HEK293 (cell line): ENCODE measurements around the gene NAT16.

ENCODE experiments used
- FEZF1 ChIP-seq: fragments of 450-650 bp; formaldehyde crosslinking; IDR thresholded peaks from 2 replicates; pipeline ENCODE4 v1.5.1; 2016; ENCODE audit warnings: missing biosample characterization, missing genetic modification characterization
- INSM2 ChIP-seq: fragments of 450-650 bp; formaldehyde crosslinking; IDR thresholded peaks from 2 replicates; pipeline ENCODE4 v1.5.1; 2016; ENCODE audit warnings: missing biosample characterization, missing genetic modification characterization
- SETDB1 ChIP-seq: IDR thresholded peaks from one replicate; pipeline ENCODE4 v1.6.1; 2017; ENCODE audit warnings: mild to moderate bottlenecking, low read length, moderate library complexity, mixed read lengths; ENCODE audit not compliant: insufficient read length
- ZBTB21 ChIP-seq: fragments of 450-650 bp; formaldehyde crosslinking; IDR thresholded peaks from 2 replicates; pipeline ENCODE4 v1.5.1; 2017; ENCODE audit warnings: missing biosample characterization, missing genetic modification characterization
- ZBTB6 ChIP-seq: fragments of 450-650 bp; formaldehyde crosslinking; IDR thresholded peaks from 2 replicates; pipeline ENCODE4 v1.5.1; 2017; ENCODE audit warnings: missing biosample characterization, missing genetic modification characterization
- ZNF132 ChIP-seq: fragments of 450-650 bp; formaldehyde crosslinking; IDR thresholded peaks from 2 replicates; pipeline ENCODE4 v1.5.1; 2017; ENCODE audit warnings: missing biosample characterization, missing genetic modification characterization, borderline replicate concordance
- ZNF19 ChIP-seq: fragments of 450-650 bp; formaldehyde crosslinking; IDR thresholded peaks from 2 replicates; pipeline ENCODE4; 2016; ENCODE audit warnings: missing biosample characterization, missing genetic modification characterization, low read depth
- ZNF211 ChIP-seq: fragments of 450-650 bp; formaldehyde crosslinking; IDR thresholded peaks from 2 replicates; pipeline ENCODE4 v1.5.1; 2016; ENCODE audit warnings: low read depth, missing biosample characterization, missing genetic modification characterization
- ZNF23 ChIP-seq: fragments of 450-650 bp; formaldehyde crosslinking; IDR thresholded peaks from 2 replicates; pipeline ENCODE4 v1.5.1; 2016; ENCODE audit warnings: missing biosample characterization, missing genetic modification characterization, borderline replicate concordance
- ZNF248 ChIP-seq: fragments of 450-650 bp; formaldehyde crosslinking; IDR thresholded peaks from 2 replicates; pipeline ENCODE4 v1.5.1; 2017; ENCODE audit warnings: missing biosample characterization, missing genetic modification characterization
- ZNF280D ChIP-seq: fragments of 450-650 bp; formaldehyde crosslinking; IDR thresholded peaks from 2 replicates; pipeline ENCODE4 v1.5.1; 2016; ENCODE audit warnings: missing biosample characterization, missing genetic modification characterization
- ZNF394 ChIP-seq: fragments of 450-650 bp; formaldehyde crosslinking; IDR thresholded peaks from 2 replicates; pipeline ENCODE4 v1.5.1; 2016; ENCODE audit warnings: missing biosample characterization, missing genetic modification characterization, mild to moderate bottlenecking, moderate library complexity, borderline replicate concordance
- ZNF501 ChIP-seq: fragments of 450-650 bp; formaldehyde crosslinking; IDR thresholded peaks from 2 replicates; pipeline ENCODE4 v1.5.1; 2016; ENCODE audit warnings: missing biosample characterization, missing genetic modification characterization
- ZNF514 ChIP-seq: fragments of 450-650 bp; formaldehyde crosslinking; IDR thresholded peaks from 2 replicates; pipeline ENCODE4 v1.5.1; 2016; ENCODE audit warnings: missing biosample characterization, missing genetic modification characterization
- ZNF529 ChIP-seq: fragments of 450-650 bp; formaldehyde crosslinking; IDR thresholded peaks from 2 replicates; pipeline ENCODE4 v1.5.1; 2017; ENCODE audit warnings: missing genetic modification characterization, missing biosample characterization; ENCODE audit not compliant: insufficient replicate concordance
- ZNF664 ChIP-seq: fragments of 450-650 bp; formaldehyde crosslinking; IDR thresholded peaks from 2 replicates; pipeline ENCODE4 v1.5.1; 2016; ENCODE audit warnings: missing biosample characterization, missing genetic modification characterization
- ZNF701 ChIP-seq: fragments of 450-650 bp; formaldehyde crosslinking; IDR thresholded peaks from 2 replicates; pipeline ENCODE4 v1.5.1; 2016; ENCODE audit warnings: missing biosample characterization, missing genetic modification characterization
- ZNF776 ChIP-seq: fragments of 450-650 bp; formaldehyde crosslinking; IDR thresholded peaks from 2 replicates; pipeline ENCODE4 v1.5.0; 2017; ENCODE audit warnings: missing biosample characterization, missing genetic modification characterization, borderline replicate concordance
- ZNF785 ChIP-seq: fragments of 450-650 bp; formaldehyde crosslinking; IDR thresholded peaks from 2 replicates; pipeline ENCODE4 v1.5.1; 2016; ENCODE audit warnings: missing biosample characterization, missing genetic modification characterization
- ZNF830 ChIP-seq: fragments of 450-650 bp; IDR thresholded peaks from 2 replicates; pipeline ENCODE4 v1.5.0; 2018; ENCODE audit warnings: missing biosample characterization, missing genetic modification characterization, low read depth, mild to moderate bottlenecking, moderate library complexity
- TF ChIP-seq, protein P1 (sequence below): fragments of 450-650 bp; IDR thresholded peaks from 2 replicates; pipeline ENCODE4 v1.5.1; 2018; ENCODE audit warnings: missing biosample characterization, missing genetic modification characterization
- TF ChIP-seq, protein P2 (sequence below): sonication (generic); formaldehyde crosslinking; IDR thresholded peaks from 2 replicates; pipeline ENCODE4 v1.8.1; 2022; ENCODE audit warnings: mild to moderate bottlenecking, moderate library complexity, missing genetic modification reagents
- TF ChIP-seq, protein P3 (sequence below): fragments of 450-650 bp; formaldehyde crosslinking; conservative IDR thresholded peaks from 2 replicates; pipeline ENCODE4 v1.5.1; 2016; ENCODE audit warnings: low read depth, missing biosample characterization, missing genetic modification characterization
- TF ChIP-seq, protein P4 (sequence below): fragments of 450-650 bp; formaldehyde crosslinking; IDR thresholded peaks from 2 replicates; pipeline ENCODE4 v1.5.1; 2016; ENCODE audit warnings: missing biosample characterization, missing genetic modification characterization

Gene NAT16

GRCh38 chr7:101138213-101138870 lies 41.8 kb downstream of the NAT16 start (continued):
- TF ChIP-seq, protein P1, sequence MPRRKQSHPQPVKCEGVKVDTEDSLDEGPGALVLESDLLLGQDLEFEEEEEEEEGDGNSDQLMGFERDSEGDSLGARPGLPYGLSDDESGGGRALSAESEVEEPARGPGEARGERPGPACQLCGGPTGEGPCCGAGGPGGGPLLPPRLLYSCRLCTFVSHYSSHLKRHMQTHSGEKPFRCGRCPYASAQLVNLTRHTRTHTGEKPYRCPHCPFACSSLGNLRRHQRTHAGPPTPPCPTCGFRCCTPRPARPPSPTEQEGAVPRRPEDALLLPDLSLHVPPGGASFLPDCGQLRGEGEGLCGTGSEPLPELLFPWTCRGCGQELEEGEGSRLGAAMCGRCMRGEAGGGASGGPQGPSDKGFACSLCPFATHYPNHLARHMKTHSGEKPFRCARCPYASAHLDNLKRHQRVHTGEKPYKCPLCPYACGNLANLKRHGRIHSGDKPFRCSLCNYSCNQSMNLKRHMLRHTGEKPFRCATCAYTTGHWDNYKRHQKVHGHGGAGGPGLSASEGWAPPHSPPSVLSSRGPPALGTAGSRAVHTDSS (tag by site-specific recombination) = no peak
- TF ChIP-seq, protein P2, sequence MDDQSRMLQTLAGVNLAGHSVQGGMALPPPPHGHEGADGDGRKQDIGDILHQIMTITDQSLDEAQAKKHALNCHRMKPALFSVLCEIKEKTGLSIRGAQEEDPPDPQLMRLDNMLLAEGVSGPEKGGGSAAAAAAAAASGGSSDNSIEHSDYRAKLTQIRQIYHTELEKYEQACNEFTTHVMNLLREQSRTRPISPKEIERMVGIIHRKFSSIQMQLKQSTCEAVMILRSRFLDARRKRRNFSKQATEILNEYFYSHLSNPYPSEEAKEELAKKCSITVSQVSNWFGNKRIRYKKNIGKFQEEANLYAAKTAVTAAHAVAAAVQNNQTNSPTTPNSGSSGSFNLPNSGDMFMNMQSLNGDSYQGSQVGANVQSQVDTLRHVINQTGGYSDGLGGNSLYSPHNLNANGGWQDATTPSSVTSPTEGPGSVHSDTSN = no peak
- 0 out of 2 replicates have a peak, but pooled peaks have one; percentile 56 for TF ChIP-seq ZNF785 (tag by site-specific recombination)
- TF ChIP-seq ZNF394 = peak; percentile 82
- no peak for TF ChIP-seq ZNF664
- TF ChIP-seq, protein P3, sequence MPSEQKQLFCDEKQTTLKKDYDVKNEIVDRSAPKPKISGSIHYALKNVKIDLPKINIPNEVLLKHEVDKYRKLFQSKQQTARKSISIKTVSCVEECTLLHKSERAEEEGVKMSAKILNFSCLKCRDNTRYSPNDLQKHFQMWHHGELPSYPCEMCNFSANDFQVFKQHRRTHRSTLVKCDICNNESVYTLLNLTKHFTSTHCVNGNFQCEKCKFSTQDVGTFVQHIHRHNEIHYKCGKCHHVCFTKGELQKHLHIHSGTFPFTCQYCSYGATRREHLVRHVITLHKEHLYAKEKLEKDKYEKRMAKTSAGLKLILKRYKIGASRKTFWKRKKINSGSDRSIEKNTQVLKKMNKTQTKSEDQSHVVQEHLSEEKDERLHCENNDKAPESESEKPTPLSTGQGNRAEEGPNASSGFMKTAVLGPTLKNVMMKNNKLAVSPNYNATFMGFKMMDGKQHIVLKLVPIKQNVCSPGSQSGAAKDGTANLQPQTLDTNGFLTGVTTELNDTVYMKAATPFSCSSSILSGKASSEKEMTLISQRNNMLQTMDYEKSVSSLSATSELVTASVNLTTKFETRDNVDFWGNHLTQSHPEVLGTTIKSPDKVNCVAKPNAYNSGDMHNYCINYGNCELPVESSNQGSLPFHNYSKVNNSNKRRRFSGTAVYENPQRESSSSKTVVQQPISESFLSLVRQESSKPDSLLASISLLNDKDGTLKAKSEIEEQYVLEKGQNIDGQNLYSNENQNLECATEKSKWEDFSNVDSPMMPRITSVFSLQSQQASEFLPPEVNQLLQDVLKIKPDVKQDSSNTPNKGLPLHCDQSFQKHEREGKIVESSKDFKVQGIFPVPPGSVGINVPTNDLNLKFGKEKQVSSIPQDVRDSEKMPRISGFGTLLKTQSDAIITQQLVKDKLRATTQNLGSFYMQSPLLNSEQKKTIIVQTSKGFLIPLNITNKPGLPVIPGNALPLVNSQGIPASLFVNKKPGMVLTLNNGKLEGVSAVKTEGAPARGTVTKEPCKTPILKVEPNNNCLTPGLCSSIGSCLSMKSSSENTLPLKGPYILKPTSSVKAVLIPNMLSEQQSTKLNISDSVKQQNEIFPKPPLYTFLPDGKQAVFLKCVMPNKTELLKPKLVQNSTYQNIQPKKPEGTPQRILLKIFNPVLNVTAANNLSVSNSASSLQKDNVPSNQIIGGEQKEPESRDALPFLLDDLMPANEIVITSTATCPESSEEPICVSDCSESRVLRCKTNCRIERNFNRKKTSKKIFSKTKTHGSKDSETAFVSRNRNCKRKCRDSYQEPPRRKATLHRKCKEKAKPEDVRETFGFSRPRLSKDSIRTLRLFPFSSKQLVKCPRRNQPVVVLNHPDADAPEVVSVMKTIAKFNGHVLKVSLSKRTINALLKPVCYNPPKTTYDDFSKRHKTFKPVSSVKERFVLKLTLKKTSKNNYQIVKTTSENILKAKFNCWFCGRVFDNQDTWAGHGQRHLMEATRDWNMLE = peak; percentile 74
- no peak for TF ChIP-seq ZNF701 (tag by site-specific recombination)
- TF ChIP-seq ZNF211 (tag by site-specific recombination) = no peak
- TF ChIP-seq INSM2 (tag by site-specific recombination) = peak; percentile 92
- TF ChIP-seq ZNF529 (tag by site-specific recombination) = no peak
- no peak for TF ChIP-seq ZNF776 (tag by site-specific recombination)
- TF ChIP-seq ZNF132 = no peak
- TF ChIP-seq, protein P4, sequence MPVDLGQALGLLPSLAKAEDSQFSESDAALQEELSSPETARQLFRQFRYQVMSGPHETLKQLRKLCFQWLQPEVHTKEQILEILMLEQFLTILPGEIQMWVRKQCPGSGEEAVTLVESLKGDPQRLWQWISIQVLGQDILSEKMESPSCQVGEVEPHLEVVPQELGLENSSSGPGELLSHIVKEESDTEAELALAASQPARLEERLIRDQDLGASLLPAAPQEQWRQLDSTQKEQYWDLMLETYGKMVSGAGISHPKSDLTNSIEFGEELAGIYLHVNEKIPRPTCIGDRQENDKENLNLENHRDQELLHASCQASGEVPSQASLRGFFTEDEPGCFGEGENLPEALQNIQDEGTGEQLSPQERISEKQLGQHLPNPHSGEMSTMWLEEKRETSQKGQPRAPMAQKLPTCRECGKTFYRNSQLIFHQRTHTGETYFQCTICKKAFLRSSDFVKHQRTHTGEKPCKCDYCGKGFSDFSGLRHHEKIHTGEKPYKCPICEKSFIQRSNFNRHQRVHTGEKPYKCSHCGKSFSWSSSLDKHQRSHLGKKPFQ (tag by site-specific recombination) = peak; percentile 72; the same call in 1 of the 2 replicates
- TF ChIP-seq FEZF1 (tag by site-specific recombination) = peak; percentile 73
- no peak for TF ChIP-seq ZNF514 (tag by site-specific recombination)
- no peak for TF ChIP-seq ZNF23 (tag by site-specific recombination)
- TF ChIP-seq ZNF501 = peak; percentile 94
- TF ChIP-seq ZNF830 = no peak
- TF ChIP-seq ZBTB6 = no peak
- TF ChIP-seq ZBTB21 (tag by site-specific recombination) = peak; percentile 90
- TF ChIP-seq ZNF19 (tag by site-specific recombination) = no peak
- no peak for TF ChIP-seq ZNF280D (tag by site-specific recombination)
- no peak for TF ChIP-seq SETDB1
- TF ChIP-seq ZNF248 (tag by site-specific recombination) = no peak
